K562 (cell line): ENCODE results near the gene RHOBTB3. TPM values are rescaled to one million over a fixed set of nuclear protein-coding genes. Genes with fewer than 3 reads are reported as not detected.

Experiments
- ARID1B ChIP-seq: fragments of 450-650 bp; IDR thresholded peaks from 2 replicates; pipeline ENCODE4 v1.6.1; 2016; ENCODE audit warnings: antibody characterized with exemption, mild to moderate bottlenecking, inconsistent platforms
- ARID4B ChIP-seq: sonication (generic); formaldehyde crosslinking; IDR thresholded peaks from 2 replicates; pipeline ENCODE4 v1.8.0; 2022; ENCODE audit warnings: mild to moderate bottlenecking, missing genetic modification reagents
- CHD4 ChIP-seq: fragments of 200-600 bp; sonication (generic); IDR thresholded peaks from 3 replicates; pipeline ENCODE4 v1.6.1; 2012; ENCODE audit warnings: low read depth, mild to moderate bottlenecking, mixed read lengths, low read length, inconsistent platforms; ENCODE audit not compliant: insufficient read depth, insufficient replicate concordance, poor library complexity, severe bottlenecking
- EP300 ChIP-seq: IDR thresholded peaks from 2 replicates; pipeline ENCODE4 v1.6.1; 2012; ENCODE audit warnings: low read length, improper control_type of control experiment
- HINFP ChIP-seq: fragments of 450-650 bp; conservative IDR thresholded peaks from 2 replicates; pipeline ENCODE4 v1.6.1; 2016; ENCODE audit warnings: missing genetic modification characterization, low read depth, mild to moderate bottlenecking, control low read depth, missing compliant biosample characterization
- NONO ChIP-seq, 2 experiments: fragments of 200-400 bp in 1 of 2; fragments of 450-650 bp in 1 of 2; formaldehyde crosslinking in 1 of 2; IDR thresholded peaks; 2 replicates each; pipeline ENCODE4 v1.6.1; 2017; ENCODE audit warnings: low read depth in 2 of 2, mild to moderate bottlenecking in 2 of 2, moderate library complexity in 2 of 2, low read length in 1 of 2
- PHF8 ChIP-seq: fragments of 200-600 bp; sonication (generic); IDR thresholded peaks from 2 replicates; pipeline ENCODE4 v1.6.1; 2012; ENCODE audit warnings: mixed run types, mild to moderate bottlenecking, inconsistent platforms, low read length, moderate library complexity, borderline replicate concordance
- PPARD ChIP-seq: fragments of 250-450 bp; sonication (Bioruptor Pico); IDR thresholded peaks from 2 replicates; pipeline ENCODE4 v1.8.0; 2022; ENCODE audit warnings: inconsistent platforms, mild to moderate bottlenecking, moderate library complexity
- TEAD4 ChIP-seq, 2 experiments: sonication (generic) in 1 of 2; formaldehyde crosslinking in 1 of 2; IDR thresholded peaks; 2 replicates each; pipeline versions ENCODE4 v1.6.1 to v1.8.0; 2012 to 2022; ENCODE audit warnings: borderline replicate concordance in 1 of 2, inconsistent platforms in 1 of 2, low read length in 1 of 2, mild to moderate bottlenecking in 1 of 2, missing genetic modification reagents in 1 of 2
- THAP12 ChIP-seq: fragments of 250-450 bp; sonication (Bioruptor Pico); IDR thresholded peaks from 2 replicates; pipeline ENCODE4 v1.9.0; 2021; ENCODE audit warnings: mild to moderate bottlenecking, inconsistent platforms
- ZNF280B ChIP-seq: fragments of 250-450 bp; sonication (Bioruptor Pico); IDR thresholded peaks from 2 replicates; pipeline ENCODE4 v1.5.1; 2021; ENCODE audit warnings: mild to moderate bottlenecking
- ZNF3 ChIP-seq: fragments of 250-450 bp; sonication (Bioruptor Pico); IDR thresholded peaks from 2 replicates; pipeline ENCODE4 v1.5.0; 2021; ENCODE audit warnings: mild to moderate bottlenecking, moderate library complexity
- ZNF584 ChIP-seq: fragments of 200-800 bp; sonication (Bioruptor generic); IDR thresholded peaks from 2 replicates; pipeline ENCODE4 v1.6.1; 2016; ENCODE audit warnings: low read depth, mild to moderate bottlenecking, missing genetic modification characterization, missing compliant biosample characterization
- ZNF589 ChIP-seq: fragments of 200-800 bp; sonication (Bioruptor generic); IDR thresholded peaks from 2 replicates; pipeline ENCODE4 v1.6.1; 2016; ENCODE audit warnings: low read depth, missing genetic modification characterization, missing compliant biosample characterization
- ZNF780A ChIP-seq: fragments of 250-450 bp; sonication (Bioruptor Pico); IDR thresholded peaks from 2 replicates; pipeline ENCODE4 v1.5.0; 2021; ENCODE audit warnings: mild to moderate bottlenecking
- polyA plus RNA-seq, 8 experiments: library from polyadenylated mRNA; depleted of rRNA in 4 of 8; stranded (reverse) in 5 of 8; unstranded in 3 of 8; fragments of >200 nt; fragmentation: Nextera tagmentation in 2 of 8; fragmentation: Illumina TruSeq in 1 of 8; extraction: Ambion mirVana in 2 of 8; extraction: Trizol in 1 of 8; gene quantifications; 2 replicates each; pipeline versions ENCODE4 v1.2.1 to v1.2.3, GENCODE V29; 2011 to 2014; ENCODE audit warnings: inconsistent platforms in 1 of 8, missing spikeins in 1 of 8
- total RNA-seq, 7 experiments: library from RNA; depleted of rRNA in 6 of 7; stranded (reverse); fragments of >200 nt in 6 of 7; fragmentation: Illumina TruSeq in 2 of 7; extraction: Trizol in 2 of 7; gene quantifications; 2 replicates each; pipeline versions ENCODE4 v1.2.1 to v1.2.3, GENCODE V29; 2011 to 2021; ENCODE audit warnings: low replicate concordance in 1 of 7

Gene RHOBTB3
- total and polyA plus RNA-seq, 9 of the 15 experiments (the other 6 are each of a cell fraction or from before 2014, with no cell fraction given): 39.7 to 143 (median 115) TPM

GRCh38 chr5:95773335-95774059 is 42.4 kb downstream of the RHOBTB3 start (continued):
- TF ChIP-seq HINFP (tag) (no peak), ZNF584 (CRISPR knock-in tag) (no peak), ARID1B (peak; percentile 61), PHF8 (no peak), TEAD4 (IDR thresholded peaks at IDR 0.05; ENCODE audit: low read length) (peak; percentile 35; the same call in 1 of the 2 replicates), TEAD4 (CRISPR knock-in tag; IDR thresholded peaks at IDR 0.05; ENCODE audit: borderline replicate concordance) (no peak), ZNF3 (no peak), ZNF780A (CRISPR knock-in tag) (no peak), NONO (IDR thresholded peaks at IDR 0.05; ENCODE audit: low read depth in 2 of 2, low read length in 1 of 2) (no peak), CHD4 (no peak), THAP12 (CRISPR knock-in tag) (no peak), EP300 (peak; percentile 40), ZNF589 (peak; percentile 56; the same call in 1 of the 2 replicates), ARID4B (CRISPR knock-in tag) (no peak), ZNF280B (CRISPR knock-in tag) (no peak), PPARD (CRISPR knock-in tag) (no peak)
